ENCODE measurements around the gene CFAP70.

The CFAP70 gene

GRCh38 chr10:73252445-73253224 lies 106.0 kb downstream of the CFAP70 start, which contains the start of gene MRPS16:
TSS of gene MRPS16 (minus strand) at chr10:73252644. CDS start at chr10:73252482, 162 bp downstream.
- Histone ChIP-seq H3K4me1 (ENCODE audit: control insufficient read depth, insufficient read depth, low read length, poor library complexity, severe bottlenecking) (peaks cover 13% of the 10 kb centered on the region), H3K36me3 (ENCODE audit: control insufficient read depth, insufficient read depth, low read length) (peaks cover 28% of the 10 kb centered on the region), H3K9me3 (ENCODE audit: control insufficient read depth, low read length) (no peaks in the 10 kb centered on the region), H3K27ac (ENCODE audit: low read depth, low read length, severe bottlenecking) (peak within 1 kb of the TSS; percentile 91), H3K4me3 (ENCODE audit: extremely low read depth, insufficient read depth, low read length, poor library complexity, severe bottlenecking) (peak within 1 kb of the TSS; percentile 70)
- WGBS, 2 experiments (ENCODE audit: insufficient coverage in 2 of 2): 0% methylated on average over 41 to 46 of the region's 51 CpGs

- Histone ChIP-seq H3K27ac (ENCODE audit: low read depth, low read length, severe bottlenecking) (peak overlapping the region; percentile 91), H3K36me3 (ENCODE audit: control insufficient read depth, insufficient read depth, low read length) (peaks cover 29% of the 10 kb centered on the region), H3K4me1 (ENCODE audit: control insufficient read depth, insufficient read depth, low read length, poor library complexity, severe bottlenecking) (peaks cover 15% of the 10 kb centered on the region), H3K9me3 (ENCODE audit: control insufficient read depth, low read length) (no peaks in the 10 kb centered on the region), H3K4me3 (ENCODE audit: extremely low read depth, insufficient read depth, low read length, poor library complexity, severe bottlenecking) (peak overlapping the region; percentile 70)
- WGBS, 2 experiments (ENCODE audit: insufficient coverage in 2 of 2): 16 to 24% methylated on average over 19 to 21 of the region's 23 CpGs
Measured at GRCh38 chr10:73251683-73252444, 106.8 kb downstream of the CFAP70 start.

- WGBS, 2 experiments (ENCODE audit: insufficient coverage in 2 of 2): 94 to 100% methylated on average over 4 of the region's 5 CpGs
- H3K4me3 ChIP-seq (ENCODE audit: extremely low read depth, insufficient read depth, low read length, poor library complexity, severe bottlenecking): no peak overlapping the region
- H3K27ac ChIP-seq (ENCODE audit: low read depth, low read length, severe bottlenecking): peak overlapping the region; percentile 94
- H3K4me1 ChIP-seq (ENCODE audit: control insufficient read depth, insufficient read depth, low read length, poor library complexity, severe bottlenecking): peaks cover 17% of the 10 kb centered on the region
- no peaks in the 10 kb centered on the region for H3K9me3 ChIP-seq (ENCODE audit: control insufficient read depth, low read length)
- H3K36me3 ChIP-seq (ENCODE audit: control insufficient read depth, insufficient read depth, low read length): peaks cover 55% of the 10 kb centered on the region
Measured at GRCh38 chr10:73248259-73248724, 110.4 kb downstream of the CFAP70 start.

GRCh38 chr10:73247509-73248258 lies 111.0 kb downstream of the CFAP70 start:
- WGBS, 2 experiments (ENCODE audit: insufficient coverage in 2 of 2): 70 to 80% methylated on average over 1 to 2 of the region's 4 CpGs
- H3K9me3 ChIP-seq (ENCODE audit: control insufficient read depth, low read length): no peaks in the 10 kb centered on the region
- H3K4me3 ChIP-seq (ENCODE audit: extremely low read depth, insufficient read depth, low read length, poor library complexity, severe bottlenecking): peak overlapping the region; percentile 76
- H3K36me3 ChIP-seq (ENCODE audit: control insufficient read depth, insufficient read depth, low read length): peaks cover 61% of the 10 kb centered on the region
- H3K4me1 ChIP-seq (ENCODE audit: control insufficient read depth, insufficient read depth, low read length, poor library complexity, severe bottlenecking): peaks cover 17% of the 10 kb centered on the region
- peak overlapping the region; percentile 94 for H3K27ac ChIP-seq (ENCODE audit: low read depth, low read length, severe bottlenecking)

DNA sequence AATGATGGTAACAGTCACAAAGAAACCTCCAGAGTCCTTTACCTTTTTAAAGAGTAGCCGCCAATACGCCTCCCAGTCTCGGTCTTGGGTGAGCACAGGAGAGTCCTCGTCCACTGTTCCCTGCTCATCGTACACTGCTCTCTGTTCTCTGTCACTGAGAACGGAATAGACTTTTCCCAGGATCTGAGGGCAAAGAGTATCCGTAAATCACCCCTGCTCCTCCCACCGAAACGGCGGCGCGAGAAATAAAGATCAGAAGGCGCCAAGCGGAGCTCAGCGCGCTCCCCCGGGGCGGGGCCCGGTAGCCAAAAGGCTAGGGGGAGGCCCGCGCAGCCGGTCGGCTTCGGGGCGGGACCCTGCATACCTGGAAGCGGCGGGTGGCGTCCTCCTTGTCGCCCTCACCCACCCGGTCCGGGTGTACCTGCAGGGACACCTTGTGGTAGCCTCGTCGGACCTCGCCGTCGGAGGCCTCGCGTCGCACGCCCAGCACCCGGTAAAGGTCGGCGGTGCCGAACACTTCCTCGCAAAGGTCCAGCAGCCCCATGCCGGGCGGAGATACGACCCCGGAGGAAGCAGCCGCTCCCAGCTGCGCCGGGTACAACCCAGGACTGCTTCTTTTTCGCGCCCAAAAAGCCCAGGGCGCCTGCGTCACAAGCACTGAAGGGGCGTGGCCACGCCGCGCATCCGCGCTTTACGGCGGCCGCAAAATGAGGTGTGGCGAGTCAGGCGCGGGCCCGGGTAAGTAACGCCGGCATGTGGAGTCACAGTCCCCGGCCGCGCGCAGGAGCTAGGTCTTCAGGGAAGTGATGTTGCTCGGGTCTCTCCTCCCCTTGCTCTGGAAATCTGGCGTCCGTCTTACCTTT lies 111.8 kb downstream of the CFAP70 start, which contains the start of gene DNAJC9:
Gene DNAJC9 (minus strand): TSS at position 610 of the 863 bp plus-strand sequence. CDS start 66 bp downstream, at position 544.
- H3K9me3 ChIP-seq (ENCODE audit: control insufficient read depth, low read length): no peaks in the 10 kb centered on the region
- peaks cover 69% of the 10 kb centered on the region for H3K36me3 ChIP-seq (ENCODE audit: control insufficient read depth, insufficient read depth, low read length)
- 0% methylated on average over 61 to 69 of the region's 78 CpGs for WGBS, 2 experiments (ENCODE audit: insufficient coverage in 2 of 2)
- peaks cover 17% of the 10 kb centered on the region for H3K4me1 ChIP-seq (ENCODE audit: control insufficient read depth, insufficient read depth, low read length, poor library complexity, severe bottlenecking)
- peak within 1 kb of the TSS; percentile 76 for H3K4me3 ChIP-seq (ENCODE audit: extremely low read depth, insufficient read depth, low read length, poor library complexity, severe bottlenecking)
- H3K27ac ChIP-seq (ENCODE audit: low read depth, low read length, severe bottlenecking): peak within 1 kb of the TSS; percentile 94

GRCh38 chr10:73246322-73246645 lies 112.4 kb downstream of the CFAP70 start:
- Histone ChIP-seq H3K9me3 (ENCODE audit: control insufficient read depth, low read length) (no peaks in the 10 kb centered on the region), H3K4me1 (ENCODE audit: control insufficient read depth, insufficient read depth, low read length, poor library complexity, severe bottlenecking) (peaks cover 17% of the 10 kb centered on the region), H3K27ac (ENCODE audit: low read depth, low read length, severe bottlenecking) (peak overlapping the region; percentile 94), H3K36me3 (ENCODE audit: control insufficient read depth, insufficient read depth, low read length) (peaks cover 72% of the 10 kb centered on the region), H3K4me3 (ENCODE audit: extremely low read depth, insufficient read depth, low read length, poor library complexity, severe bottlenecking) (peak overlapping the region; percentile 76)
- WGBS, 2 experiments (ENCODE audit: insufficient coverage in 2 of 2): 0% methylated on average over 3 of the region's 8 CpGs; no CpG with 5 or more reads in 1 of the 2 experiments

DNA sequence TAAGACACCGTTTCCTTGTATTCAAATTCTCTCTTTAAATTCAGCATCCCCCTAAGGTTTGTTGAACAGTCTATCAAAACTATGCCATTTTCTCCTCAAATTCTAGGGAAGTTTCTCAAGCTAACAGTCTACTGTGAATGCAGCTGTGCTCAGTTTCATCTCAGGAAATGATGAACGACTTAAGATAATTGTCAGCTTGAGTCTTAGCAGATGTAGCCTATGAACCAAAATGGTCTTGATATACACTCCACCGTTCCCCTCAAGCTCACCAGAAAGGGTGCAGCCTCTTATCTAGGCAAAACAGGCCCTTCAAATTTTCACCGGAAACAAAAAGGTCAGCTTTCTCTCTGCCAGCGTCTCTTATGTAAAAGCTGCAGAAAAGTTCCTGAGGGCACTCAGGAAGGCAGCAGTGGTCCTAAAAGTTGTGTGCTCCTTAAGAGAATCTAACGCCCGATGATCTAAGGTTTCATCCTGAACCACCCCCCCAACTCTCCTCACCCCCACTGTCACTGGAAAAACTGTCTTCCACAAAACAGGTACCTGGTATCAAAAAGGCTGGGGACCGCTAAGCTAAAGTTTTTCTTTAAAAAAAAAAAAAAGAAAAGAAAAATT lies 113.7 kb downstream of the CFAP70 start:
- Histone ChIP-seq H3K4me1 (ENCODE audit: control insufficient read depth, insufficient read depth, low read length, poor library complexity, severe bottlenecking) (peaks cover 12% of the 10 kb centered on the region), H3K9me3 (ENCODE audit: control insufficient read depth, low read length) (no peaks in the 10 kb centered on the region), H3K27ac (ENCODE audit: low read depth, low read length, severe bottlenecking) (peak overlapping the region; percentile 1), H3K4me3 (ENCODE audit: extremely low read depth, insufficient read depth, low read length, poor library complexity, severe bottlenecking) (peak overlapping the region; percentile 76), H3K36me3 (ENCODE audit: control insufficient read depth, insufficient read depth, low read length) (peaks cover 75% of the 10 kb centered on the region)
- 78% methylated on average over 4 of the region's 8 CpGs for WGBS, 2 experiments (ENCODE audit: insufficient coverage in 2 of 2)

DNA sequence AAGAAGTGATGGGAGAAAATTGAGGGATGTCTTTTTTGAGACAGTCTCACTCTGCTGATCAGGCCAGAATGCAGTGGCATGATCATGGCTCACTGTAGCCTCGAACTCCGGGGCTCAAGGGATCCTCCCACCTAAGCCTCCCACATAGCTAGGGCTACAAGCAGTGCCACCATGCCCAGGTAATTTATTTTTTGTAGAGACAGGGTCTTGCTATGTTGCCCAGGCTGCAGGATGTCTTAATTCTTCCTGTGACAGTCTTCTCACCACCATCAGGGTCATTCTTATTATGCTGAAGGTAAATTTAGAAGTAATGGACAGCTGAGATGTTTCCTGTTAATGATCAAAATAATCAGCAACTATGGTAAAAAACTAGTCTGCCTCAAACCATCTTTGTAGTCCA lies 118.8 kb downstream of the CFAP70 start:
- peaks cover 94% of the 10 kb centered on the region for H3K36me3 ChIP-seq (ENCODE audit: control insufficient read depth, insufficient read depth, low read length)
- H3K27ac ChIP-seq (ENCODE audit: low read depth, low read length, severe bottlenecking): no peak overlapping the region
- H3K4me3 ChIP-seq (ENCODE audit: extremely low read depth, insufficient read depth, low read length, poor library complexity, severe bottlenecking): no peak overlapping the region
- H3K4me1 ChIP-seq (ENCODE audit: control insufficient read depth, insufficient read depth, low read length, poor library complexity, severe bottlenecking): peaks cover 6% of the 10 kb centered on the region
- WGBS, 2 experiments (ENCODE audit: insufficient coverage in 2 of 2): 100% methylated on average over 1 of the region's 2 CpGs; no CpG with 5 or more reads in 1 of the 2 experiments
- no peaks in the 10 kb centered on the region for H3K9me3 ChIP-seq (ENCODE audit: control insufficient read depth, low read length)

- WGBS, 2 experiments (ENCODE audit: insufficient coverage in 2 of 2): 100% methylated on average over 1 to 3 of the region's 5 CpGs
- H3K4me1 ChIP-seq (ENCODE audit: control insufficient read depth, insufficient read depth, low read length, poor library complexity, severe bottlenecking): no peaks in the 10 kb centered on the region
- no peak overlapping the region for H3K27ac ChIP-seq (ENCODE audit: low read depth, low read length, severe bottlenecking)
- H3K9me3 ChIP-seq (ENCODE audit: control insufficient read depth, low read length): no peaks in the 10 kb centered on the region
- no peak overlapping the region for H3K4me3 ChIP-seq (ENCODE audit: extremely low read depth, insufficient read depth, low read length, poor library complexity, severe bottlenecking)
- peaks cover 94% of the 10 kb centered on the region for H3K36me3 ChIP-seq (ENCODE audit: control insufficient read depth, insufficient read depth, low read length)
Measured at GRCh38 chr10:73238990-73239566, 119.6 kb downstream of the CFAP70 start.
